NCI-H345 (cell line): ENCODE measurements around the gene GOLPH3L.
A peak's percentile ranks its signal among the peaks of the same experiment; 100 is the strongest.
"Not testable (repeated sequence)": the region's sequence is repeated elsewhere in the genome, so short reads cannot be mapped to it uniquely, and the experiment has no call there.

Experiments
- DNase-seq: peaks from one replicate; lab custom pipeline; 2025; lab: John Stamatoyannopoulos, UW

GOLPH3L gene

GRCh38 chr1:150696995-150697927 is at the start of gene GOLPH3L:
GOLPH3L (minus strand) TSS chr1:150697154; CDS start chr1:150694838, 2,316 bp downstream.
- DNase-seq: peak; percentile 100

DNA sequence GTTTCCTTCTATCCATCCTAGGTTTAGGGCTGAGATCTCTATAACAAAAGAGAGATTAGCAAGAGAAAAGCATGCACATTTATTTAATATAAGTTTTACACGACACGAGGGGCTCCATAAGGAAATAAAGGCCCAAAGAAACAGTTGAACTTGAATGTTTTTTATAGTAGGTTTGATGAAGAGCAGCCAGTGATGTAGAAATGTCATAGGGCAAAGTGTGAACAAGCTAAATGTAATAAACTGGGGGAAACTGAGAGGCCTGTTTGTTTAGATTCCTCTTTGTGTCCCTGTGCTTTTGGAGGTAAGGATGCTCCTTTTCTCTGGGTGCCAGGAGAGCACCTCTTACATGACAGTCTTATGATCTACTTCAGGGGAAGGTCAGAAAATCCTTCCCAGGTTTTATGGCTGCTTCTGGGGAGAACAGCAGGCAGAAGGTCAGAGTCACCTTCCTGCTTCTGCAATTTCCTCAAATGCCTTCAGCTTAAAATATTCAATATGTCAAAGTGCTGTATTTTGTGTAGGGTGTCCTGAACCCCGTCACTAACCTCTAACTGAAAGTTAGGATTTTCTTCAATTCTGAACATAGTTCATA is 33.3 kb upstream of the GOLPH3L start:
- no peak for DNase-seq

DNA sequence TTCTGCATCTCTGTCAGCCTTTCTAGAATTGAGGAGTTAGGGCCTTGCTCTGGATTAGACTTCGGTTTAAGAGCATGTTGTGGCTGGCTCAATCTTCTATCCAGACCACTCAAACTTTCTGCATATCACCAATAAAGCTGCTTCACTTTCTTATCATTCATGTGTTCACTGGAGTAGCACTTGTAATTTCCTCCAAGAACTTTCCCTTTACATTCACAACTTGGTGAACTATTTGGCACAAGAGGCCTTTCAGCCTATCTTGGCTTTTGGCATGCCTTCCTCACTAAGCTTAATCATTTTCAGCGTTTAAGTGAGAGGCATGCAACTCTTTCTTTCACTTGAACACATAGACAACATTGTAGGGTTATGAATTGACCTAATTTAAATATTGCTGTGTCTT is 27.4 kb upstream of the GOLPH3L start:
- no peak for DNase-seq

DNA sequence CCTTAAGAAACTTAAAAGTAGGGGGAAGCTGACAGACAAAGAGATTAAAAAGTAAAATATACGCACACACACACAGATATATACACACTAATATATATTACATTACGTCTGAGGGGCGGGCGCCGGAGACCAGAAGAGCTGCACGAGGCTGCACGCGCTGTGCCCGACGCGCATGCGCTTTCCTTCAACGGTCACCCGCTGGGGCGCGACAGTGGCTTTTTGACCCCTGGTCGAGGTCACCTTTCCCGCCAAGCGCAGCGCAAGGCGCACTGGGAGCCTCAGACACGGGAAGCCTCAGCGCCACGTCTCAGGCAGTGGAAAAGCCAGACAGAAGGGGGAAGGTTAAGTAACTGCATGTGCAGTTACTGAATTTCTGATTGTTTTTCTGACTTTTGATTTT is 23.7 kb upstream of the GOLPH3L start, which contains the start of gene HORMAD1:
Gene HORMAD1 (minus strand): TSS at position 193 of the 400 bp plus-strand sequence. CDS start 1,390 bp downstream, outside the sequence.
- DNase-seq: no peak

DNA sequence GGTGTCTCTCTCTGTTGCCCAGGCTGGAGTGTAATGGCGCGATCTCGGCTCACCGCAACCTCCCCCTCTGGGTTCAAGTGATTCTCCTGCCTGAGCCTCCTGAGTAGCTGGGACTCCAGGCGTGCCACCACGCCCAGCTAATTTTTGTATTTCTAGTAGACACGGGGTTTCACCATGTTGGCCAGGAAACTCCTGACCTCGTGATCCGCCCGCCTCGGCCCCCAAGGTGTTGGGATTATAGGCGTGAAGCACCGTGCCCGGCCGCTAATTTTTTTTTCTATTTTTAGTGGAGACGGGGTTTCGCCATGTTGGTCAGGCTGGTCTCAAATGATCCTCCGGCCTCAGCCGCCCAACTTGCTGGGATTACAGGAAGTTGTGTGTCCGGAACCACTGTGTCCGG is 23.1 kb upstream of the GOLPH3L start:
- no peak for DNase-seq

DNA sequence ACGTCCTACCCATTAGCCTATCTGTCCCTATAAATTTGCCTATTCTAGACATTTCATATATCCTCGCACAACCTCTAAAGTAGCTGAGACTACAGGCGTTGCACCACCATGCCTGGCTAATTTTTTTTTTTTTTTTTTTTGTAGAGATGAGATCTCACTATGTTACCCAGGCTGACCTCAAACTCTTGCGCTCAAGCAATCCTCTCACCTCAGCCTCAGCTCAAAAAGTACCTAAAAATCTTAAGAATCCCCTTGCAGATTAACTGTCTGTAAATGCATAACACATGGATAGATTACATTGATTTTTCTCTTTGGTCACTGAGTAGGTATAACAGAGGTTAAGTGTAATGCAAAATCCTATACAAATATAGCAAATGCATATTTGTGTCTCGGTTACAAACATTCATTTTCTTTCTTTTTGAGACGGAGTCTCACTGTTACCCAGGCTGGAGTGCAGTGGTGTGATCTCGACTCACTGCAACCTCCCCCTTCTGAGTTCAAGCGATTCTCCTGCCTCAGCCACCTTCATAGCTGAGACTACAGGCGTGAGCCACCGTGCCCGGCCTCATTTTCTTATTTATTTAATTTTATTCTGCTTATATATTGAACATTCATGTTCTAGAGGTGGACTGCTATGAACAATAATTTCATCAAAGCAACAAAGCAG is 21.4 kb upstream of the GOLPH3L start:
- no peak for DNase-seq

DNA sequence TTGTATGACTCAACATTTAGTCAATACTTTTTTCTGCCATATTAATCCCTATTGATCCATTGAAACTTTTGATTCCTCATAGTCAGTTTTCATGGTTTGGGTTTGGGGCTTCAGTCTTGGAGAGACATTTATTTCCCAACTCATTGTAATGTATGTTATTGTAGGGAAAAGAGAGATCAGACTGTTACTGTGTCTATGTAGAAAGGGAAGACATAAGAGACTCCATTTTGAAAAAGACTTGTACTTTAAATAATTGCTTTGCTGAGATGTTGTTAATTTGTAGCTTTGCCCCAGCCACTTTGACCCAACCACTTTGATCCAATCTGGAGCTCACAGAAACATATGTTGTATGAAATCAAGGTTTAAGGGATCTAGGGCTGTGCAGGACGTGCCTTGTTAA is 12.1 kb upstream of the GOLPH3L start:
- DNase-seq: not testable (repeated sequence)

- no peak for DNase-seq
Observed at GRCh38 chr1:150708595-150708994, 11.6 kb upstream of the GOLPH3L start.

GRCh38 chr1:150706091-150706490 is 9.1 kb upstream of the GOLPH3L start:
- no peak for DNase-seq

DNA sequence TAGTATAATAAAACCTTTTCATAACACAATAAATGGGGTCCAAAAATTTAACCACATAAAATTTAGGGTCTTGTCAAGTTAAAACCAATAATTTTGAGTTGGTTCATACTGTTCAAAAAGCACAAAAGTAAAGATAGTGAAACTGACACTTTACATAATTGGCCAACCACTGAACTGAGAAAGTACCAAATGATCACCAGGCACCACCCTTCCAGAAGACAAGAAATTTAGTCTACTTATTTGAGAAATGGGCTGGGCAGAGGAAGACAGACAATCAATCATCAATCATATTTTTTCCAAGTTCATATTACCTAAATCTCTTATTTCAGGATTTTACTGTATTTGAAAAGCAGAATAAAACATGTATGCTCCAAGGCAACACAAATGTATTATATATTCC is 6.5 kb upstream of the GOLPH3L start:
- DNase-seq: no peak

- DNase-seq: peak; percentile 35
Observed at GRCh38 chr1:150696590-150696989, 364 bp downstream of the GOLPH3L start.

- no peak for DNase-seq
Observed at GRCh38 chr1:150696162-150696561, 792 bp downstream of the GOLPH3L start.

GRCh38 chr1:150695561-150695960 is 1.4 kb downstream of the GOLPH3L start:
- DNase-seq: no peak

GRCh38 chr1:150692720-150693119 is 4.2 kb downstream of the GOLPH3L start:
- no peak for DNase-seq

DNA sequence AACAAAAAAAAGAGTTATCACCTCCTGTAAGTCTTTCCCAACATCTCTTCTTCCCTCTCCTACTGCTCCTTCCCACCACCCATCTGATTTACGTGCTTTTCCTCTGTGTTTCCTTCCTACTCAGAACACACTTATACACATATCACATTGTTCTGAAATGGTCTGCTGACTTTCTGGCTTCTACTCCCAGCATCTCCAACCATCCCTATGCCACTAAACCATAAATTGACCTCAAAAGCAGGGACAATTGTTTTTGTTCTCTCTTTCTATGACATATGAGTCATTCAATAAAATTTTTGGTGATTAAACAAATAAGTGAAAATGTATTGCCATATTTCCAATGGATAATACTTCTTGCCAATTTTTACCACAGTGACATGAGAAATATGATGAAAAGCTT is 8.2 kb downstream of the GOLPH3L start:
- no peak for DNase-seq

- no peak for DNase-seq
Observed at GRCh38 chr1:150686275-150686674, 10.7 kb downstream of the GOLPH3L start.

GRCh38 chr1:150683914-150684313 is 13.0 kb downstream of the GOLPH3L start:
- DNase-seq: no peak

- no peak for DNase-seq
Observed at GRCh38 chr1:150678988-150679387, 18.0 kb downstream of the GOLPH3L start.

DNA sequence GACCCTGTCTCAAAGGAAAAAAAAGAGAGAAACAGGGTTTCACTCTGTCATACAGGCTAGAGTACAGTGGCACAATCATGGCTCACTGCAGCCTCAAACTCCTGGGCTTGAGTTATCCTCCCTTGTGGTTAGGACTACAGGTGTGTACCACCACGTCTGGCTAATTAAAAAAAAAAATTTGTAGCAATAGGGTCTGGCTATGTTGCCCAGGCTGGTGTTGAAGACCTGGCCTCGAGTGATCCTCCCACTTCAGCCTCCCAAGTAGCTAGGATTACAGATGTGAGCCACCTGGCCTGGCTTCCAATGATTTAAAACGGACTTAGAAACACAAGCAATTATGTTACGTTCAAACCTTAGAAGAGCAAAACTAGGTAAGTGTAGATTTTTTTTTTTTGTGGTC is 22.1 kb downstream of the GOLPH3L start:
- DNase-seq: no peak

GRCh38 chr1:150663321-150663720 is 33.6 kb downstream of the GOLPH3L start:
- DNase-seq: no peak

DNA sequence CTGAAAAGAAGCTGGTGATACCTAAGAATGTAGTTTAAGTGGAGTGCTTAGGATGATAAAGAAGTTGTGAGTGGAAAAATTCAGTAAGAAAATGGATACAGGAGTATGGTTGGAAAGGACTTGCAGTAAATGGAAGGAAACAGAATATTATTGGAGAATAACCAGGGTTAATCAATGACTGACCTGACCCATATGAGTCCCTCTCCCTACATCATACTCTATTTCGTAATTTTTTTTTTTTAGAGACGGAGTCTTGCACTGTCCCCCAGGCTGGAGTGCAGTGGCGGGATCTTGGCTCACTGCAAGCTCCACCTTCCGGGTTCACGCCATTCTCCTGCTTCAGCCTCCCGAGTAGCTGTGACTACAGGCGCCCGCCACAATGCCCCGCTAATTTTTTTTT is 34.1 kb downstream of the GOLPH3L start:
- no peak for DNase-seq

DNA sequence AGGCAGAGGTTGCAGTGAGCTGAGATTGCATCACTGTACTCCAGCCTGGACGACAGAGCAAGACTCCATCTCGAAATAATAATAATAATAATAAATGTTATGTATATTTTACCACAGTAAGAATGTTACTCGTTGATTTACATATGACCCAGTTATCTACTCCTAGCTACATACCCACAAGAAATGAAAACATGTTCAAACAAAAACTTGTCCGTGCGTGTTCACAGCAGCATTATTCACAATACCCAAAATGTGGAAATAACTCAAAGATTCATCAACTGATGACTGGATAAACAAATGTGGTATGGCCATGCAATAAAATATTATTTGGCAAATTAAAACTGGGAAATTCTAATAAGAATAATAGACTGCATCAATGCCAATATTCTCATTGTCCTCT is 35.8 kb downstream of the GOLPH3L start:
- DNase-seq: no peak

DNA sequence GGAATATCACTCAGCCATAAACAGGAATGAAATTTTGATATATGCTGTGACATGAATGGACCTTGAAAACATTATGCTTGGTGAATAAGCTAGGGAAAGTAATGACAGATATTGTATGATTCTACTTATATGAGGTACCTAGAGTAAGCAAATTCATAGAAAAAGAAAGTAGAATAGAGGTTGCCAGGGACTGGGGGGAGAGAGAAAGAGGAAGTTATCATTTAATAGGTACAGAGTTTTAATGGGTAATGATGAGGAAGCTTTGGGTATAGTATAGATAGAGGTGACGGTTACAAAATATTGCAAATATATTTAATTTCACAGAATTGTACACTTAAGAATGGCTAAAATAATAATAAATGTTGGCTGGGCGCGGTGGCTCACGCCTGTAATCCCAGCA is 36.4 kb downstream of the GOLPH3L start:
- DNase-seq: no peak
